ENCODE results near the gene CELA2A. TPM values are rescaled to one million over a fixed set of nuclear protein-coding genes. Genes with fewer than 3 reads are reported as not detected.

Gene CELA2A
- total RNA-seq, 1 experiment from 2014 or later: not detected

GRCh38 chr1:15452866-15453571, 3.5 kb upstream of the CELA2A start:
- Histone ChIP-seq H3K4me3 (no peak overlapping the region), H2AFZ (no peak overlapping the region), H3K4me2 (no peak overlapping the region), H3K27ac (no peak overlapping the region), H3K27me3 (ENCODE audit: insufficient read depth, low read depth) (no peaks in the 10 kb centered on the region), H3K9me3 (ENCODE audit: insufficient read depth, low read depth) (no peaks in the 10 kb centered on the region), H4K20me1 (ENCODE audit: insufficient read depth) (no peaks in the 10 kb centered on the region), H3K36me3 (ENCODE audit: low read depth) (no peaks in the 10 kb centered on the region), H3K4me1 (replicated peaks; ENCODE audit: insufficient read depth) (0 out of 2 replicates have a peak, but pooled peaks cover 4% of the 10 kb centered on the region), H3K9me2 (ENCODE audit: insufficient read depth) (no peaks in the 10 kb centered on the region), H3F3A (ENCODE audit: insufficient read depth, low read depth) (peaks cover 6% of the 10 kb centered on the region; the same call in 1 of the 2 replicates), H3K79me2 (ENCODE audit: low read depth) (no peaks in the 10 kb centered on the region)
- intact Hi-C loops (cut with micrococcal nuclease; ENCODE audit: unreplicated experiment): no loop called here
- ChIA-PET POLR2A (ENCODE audit: unreplicated experiment) (no interaction called here), CTCF (no interaction called here)
- TF ChIP-seq CTCF (conservative IDR thresholded peaks at IDR 0.05) (no peak), EZH2 (IDR thresholded peaks at IDR 0.05; ENCODE audit: low read depth) (no peak)
- no TSS peak for BruUV-seq (replicated peaks)
- DNase-seq: no peak

GRCh38 chr1:15453734-15454133, 2.8 kb upstream of the CELA2A start:
- no peak overlapping the region for H3K4me3 ChIP-seq
- intact Hi-C loops (cut with micrococcal nuclease; ENCODE audit: unreplicated experiment): no loop called here
- H3K27ac ChIP-seq: no peak overlapping the region
- BruUV-seq (replicated peaks): no TSS peak
- DNase-seq: no peak
- no peaks in the 10 kb centered on the region for H3K9me2 ChIP-seq (ENCODE audit: insufficient read depth)
- no peaks in the 10 kb centered on the region for H3K9me3 ChIP-seq (ENCODE audit: insufficient read depth, low read depth)
- H3K79me2 ChIP-seq (ENCODE audit: low read depth): no peaks in the 10 kb centered on the region
- no peak overlapping the region for H3K4me2 ChIP-seq
- no peak overlapping the region for H2AFZ ChIP-seq
- TF ChIP-seq EZH2 (IDR thresholded peaks at IDR 0.05; ENCODE audit: low read depth) (no peak), CTCF (conservative IDR thresholded peaks at IDR 0.05) (no peak)
- ChIA-PET POLR2A (ENCODE audit: unreplicated experiment) (no interaction called here), CTCF (no interaction called here)
- no peaks in the 10 kb centered on the region for H3K27me3 ChIP-seq (ENCODE audit: insufficient read depth, low read depth)
- H4K20me1 ChIP-seq (ENCODE audit: insufficient read depth): no peaks in the 10 kb centered on the region
- H3K36me3 ChIP-seq (ENCODE audit: low read depth): no peaks in the 10 kb centered on the region
- peaks cover 6% of the 10 kb centered on the region; the same call in 1 of the 2 replicates for H3F3A ChIP-seq (ENCODE audit: insufficient read depth, low read depth)
- H3K4me1 ChIP-seq (replicated peaks; ENCODE audit: insufficient read depth): 0 out of 2 replicates have a peak, but pooled peaks cover 4% of the 10 kb centered on the region

GRCh38 chr1:15454256-15454655, 2.3 kb upstream of the CELA2A start:
- ChIA-PET POLR2A (ENCODE audit: unreplicated experiment) (no interaction called here), CTCF (no interaction called here)
- TF ChIP-seq EZH2 (IDR thresholded peaks at IDR 0.05; ENCODE audit: low read depth) (no peak), CTCF (conservative IDR thresholded peaks at IDR 0.05) (no peak)
- no peak overlapping the region for H3K27ac ChIP-seq
- DNase-seq: peak in 1 of 2 experiments; percentile 36
- H4K20me1 ChIP-seq (ENCODE audit: insufficient read depth): no peaks in the 10 kb centered on the region
- no peaks in the 10 kb centered on the region for H3K79me2 ChIP-seq (ENCODE audit: low read depth)
- no peak overlapping the region for H3K4me2 ChIP-seq
- no peaks in the 10 kb centered on the region for H3K36me3 ChIP-seq (ENCODE audit: low read depth)
- intact Hi-C loops (cut with micrococcal nuclease; ENCODE audit: unreplicated experiment): no loop called here
- H3K9me2 ChIP-seq (ENCODE audit: insufficient read depth): no peaks in the 10 kb centered on the region
- no peak overlapping the region for H3K4me3 ChIP-seq
- H3K4me1 ChIP-seq (replicated peaks; ENCODE audit: insufficient read depth): 0 out of 2 replicates have a peak, but pooled peaks cover 4% of the 10 kb centered on the region
- H3F3A ChIP-seq (ENCODE audit: insufficient read depth, low read depth): peaks cover 6% of the 10 kb centered on the region; the same call in 1 of the 2 replicates
- H3K27me3 ChIP-seq (ENCODE audit: insufficient read depth, low read depth): no peaks in the 10 kb centered on the region
- H2AFZ ChIP-seq: no peak overlapping the region
- H3K9me3 ChIP-seq (ENCODE audit: insufficient read depth, low read depth): no peaks in the 10 kb centered on the region
- BruUV-seq (replicated peaks): no TSS peak

Measured in PC-9 (cell line).